22Rv1 (cell line): ENCODE measurements around the gene CNKSR3.

Experiments used
- ZFX ChIP-seq: fragments of 450-650 bp; IDR thresholded peaks from 2 replicates; pipeline ENCODE4 v1.6.1; 2017; ENCODE audit warnings: antibody characterized with exemption, borderline replicate concordance
- TF ChIP-seq, protein P1 (sequence below): fragments of 450-650 bp; IDR thresholded peaks from 2 replicates; pipeline ENCODE4 v1.5.1; 2017; ENCODE audit warnings: mild to moderate bottlenecking

DNA sequence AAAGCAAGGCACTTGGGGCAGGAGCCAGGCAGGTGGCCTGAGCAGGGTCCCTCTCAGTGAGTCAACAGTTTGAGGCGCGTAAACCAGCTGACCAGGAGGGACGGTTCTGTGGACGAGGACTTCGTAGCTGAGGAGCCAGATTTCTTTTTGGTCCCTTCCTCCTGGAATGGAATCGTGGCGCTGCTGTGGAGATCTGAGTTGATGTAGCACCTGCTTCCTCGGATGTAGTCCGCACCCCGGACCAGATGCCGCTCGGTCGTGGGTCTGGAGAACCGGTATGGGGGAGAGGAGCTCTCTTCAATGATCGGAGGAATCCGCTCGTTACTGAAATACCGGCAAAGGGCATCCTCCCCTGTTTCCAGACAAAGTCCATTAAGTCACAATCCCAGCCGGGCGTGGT, 104.2 kb downstream of the CNKSR3 start:
- TF ChIP-seq, protein P1, sequence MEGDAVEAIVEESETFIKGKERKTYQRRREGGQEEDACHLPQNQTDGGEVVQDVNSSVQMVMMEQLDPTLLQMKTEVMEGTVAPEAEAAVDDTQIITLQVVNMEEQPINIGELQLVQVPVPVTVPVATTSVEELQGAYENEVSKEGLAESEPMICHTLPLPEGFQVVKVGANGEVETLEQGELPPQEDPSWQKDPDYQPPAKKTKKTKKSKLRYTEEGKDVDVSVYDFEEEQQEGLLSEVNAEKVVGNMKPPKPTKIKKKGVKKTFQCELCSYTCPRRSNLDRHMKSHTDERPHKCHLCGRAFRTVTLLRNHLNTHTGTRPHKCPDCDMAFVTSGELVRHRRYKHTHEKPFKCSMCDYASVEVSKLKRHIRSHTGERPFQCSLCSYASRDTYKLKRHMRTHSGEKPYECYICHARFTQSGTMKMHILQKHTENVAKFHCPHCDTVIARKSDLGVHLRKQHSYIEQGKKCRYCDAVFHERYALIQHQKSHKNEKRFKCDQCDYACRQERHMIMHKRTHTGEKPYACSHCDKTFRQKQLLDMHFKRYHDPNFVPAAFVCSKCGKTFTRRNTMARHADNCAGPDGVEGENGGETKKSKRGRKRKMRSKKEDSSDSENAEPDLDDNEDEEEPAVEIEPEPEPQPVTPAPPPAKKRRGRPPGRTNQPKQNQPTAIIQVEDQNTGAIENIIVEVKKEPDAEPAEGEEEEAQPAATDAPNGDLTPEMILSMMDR, result no peak
- TF ChIP-seq ZFX, result no peak
